Measurements from ENCODE around the gene FOSL1. TPM values are rescaled to one million over a fixed set of nuclear protein-coding genes. Genes with fewer than 3 reads are reported as not detected.

The FOSL1 gene
- total RNA-seq, 1 donor from 2014 or later = 172 TPM

GRCh38 chr11:65870706-65871681, 29.2 kb downstream of the FOSL1 start:
- no peak for DNase-seq (ENCODE audit: low read depth)
- TF ChIP-seq CTCF (conservative IDR thresholded peaks at IDR 0.05; ENCODE audit: low read depth, low read length) = no peak

GRCh38 chr11:65870307-65870658, 29.9 kb downstream of the FOSL1 start:
- no peak overlapping the region for H3K4me3 ChIP-seq (ENCODE audit: low read depth, low read length)
- no peak for DNase-seq (ENCODE audit: low read depth)
- TF ChIP-seq CTCF (conservative IDR thresholded peaks at IDR 0.05; ENCODE audit: low read depth, low read length) = no peak

More at GRCh38 chr11:65870706-65871681, 29.2 kb downstream of the FOSL1 start:
- no peak overlapping the region for H3K4me3 ChIP-seq (ENCODE audit: low read depth, low read length)

GRCh38 chr11:65869643-65870306, 30.4 kb downstream of the FOSL1 start:
- no peak for DNase-seq (ENCODE audit: low read depth)
- TF ChIP-seq CTCF (conservative IDR thresholded peaks at IDR 0.05; ENCODE audit: low read depth, low read length) = no peak

GRCh38 chr11:65868907-65869306, 31.3 kb downstream of the FOSL1 start:
- DNase-seq (ENCODE audit: low read depth) = no peak
- no peak overlapping the region for H3K4me3 ChIP-seq (ENCODE audit: low read depth, low read length)
- no peak for TF ChIP-seq CTCF (conservative IDR thresholded peaks at IDR 0.05; ENCODE audit: low read depth, low read length)

More at GRCh38 chr11:65869643-65870306, 30.4 kb downstream of the FOSL1 start:
- H3K4me3 ChIP-seq (ENCODE audit: low read depth, low read length) = no peak overlapping the region

GRCh38 chr11:65868076-65868667, 32.0 kb downstream of the FOSL1 start:
- no peak for TF ChIP-seq CTCF (conservative IDR thresholded peaks at IDR 0.05; ENCODE audit: low read depth, low read length)
- no peak overlapping the region for H3K4me3 ChIP-seq (ENCODE audit: low read depth, low read length)

GRCh38 chr11:65867284-65868071, 32.7 kb downstream of the FOSL1 start:
- H3K4me3 ChIP-seq (ENCODE audit: low read depth, low read length) = no peak overlapping the region
- no peak for TF ChIP-seq CTCF (conservative IDR thresholded peaks at IDR 0.05; ENCODE audit: low read depth, low read length)
- no peak for DNase-seq (ENCODE audit: low read depth)

More at GRCh38 chr11:65868076-65868667, 32.0 kb downstream of the FOSL1 start:
- no peak for DNase-seq (ENCODE audit: low read depth)

All from epithelial cell of proximal tubule (primary cell).